Measurements from ENCODE around the gene EPB41L3.

Gene EPB41L3

GRCh38 chr18:5568416-5568815 is 24.6 kb upstream of the EPB41L3 start:
- TF ChIP-seq FOXP2 (optimal IDR thresholded peaks at IDR 0.05; ENCODE audit: borderline replicate concordance, extremely low read depth, extremely low read length, insufficient read depth) = no peak
- no peak for TF ChIP-seq TAF1 (IDR thresholded peaks at IDR 0.05; ENCODE audit: borderline replicate concordance, insufficient read depth, low read length)
- TF ChIP-seq POLR2AphosphoS5 (IDR thresholded peaks at IDR 0.05; ENCODE audit: low read depth, low read length) = no peak

- TF ChIP-seq FOXP2 (optimal IDR thresholded peaks at IDR 0.05; ENCODE audit: borderline replicate concordance, extremely low read depth, extremely low read length, insufficient read depth) (no peak), POLR2AphosphoS5 (IDR thresholded peaks at IDR 0.05; ENCODE audit: low read depth, low read length) (no peak), SIN3A (IDR thresholded peaks at IDR 0.05; ENCODE audit: borderline replicate concordance, insufficient read depth, low read length) (no peak), REST (IDR thresholded peaks at IDR 0.05; ENCODE audit: insufficient read depth in 1 of 2, low read depth in 2 of 2, low read length in 2 of 2) (no peak), TAF1 (IDR thresholded peaks at IDR 0.05; ENCODE audit: borderline replicate concordance, insufficient read depth, low read length) (no peak)
Measured at GRCh38 chr18:5558851-5559250, 15.1 kb upstream of the EPB41L3 start.

GRCh38 chr18:5556310-5556974 is 12.6 kb upstream of the EPB41L3 start:
- no peak for TF ChIP-seq REST (IDR thresholded peaks at IDR 0.05; ENCODE audit: insufficient read depth in 1 of 2, low read depth in 2 of 2, low read length in 2 of 2)
- no peak for TF ChIP-seq TAF1 (IDR thresholded peaks at IDR 0.05; ENCODE audit: borderline replicate concordance, insufficient read depth, low read length)
- no peak for TF ChIP-seq POLR2AphosphoS5 (IDR thresholded peaks at IDR 0.05; ENCODE audit: low read depth, low read length)
- no peak for TF ChIP-seq SIN3A (IDR thresholded peaks at IDR 0.05; ENCODE audit: borderline replicate concordance, insufficient read depth, low read length)
- TF ChIP-seq FOXP2 (optimal IDR thresholded peaks at IDR 0.05; ENCODE audit: borderline replicate concordance, extremely low read depth, extremely low read length, insufficient read depth) = no peak

GRCh38 chr18:5554629-5555028 is 10.8 kb upstream of the EPB41L3 start:
- no peak for TF ChIP-seq SIN3A (IDR thresholded peaks at IDR 0.05; ENCODE audit: borderline replicate concordance, insufficient read depth, low read length)
- no peak for TF ChIP-seq POLR2AphosphoS5 (IDR thresholded peaks at IDR 0.05; ENCODE audit: low read depth, low read length)

GRCh38 chr18:5546660-5547059 is 2.9 kb upstream of the EPB41L3 start:
- no peak for TF ChIP-seq REST (IDR thresholded peaks at IDR 0.05; ENCODE audit: insufficient read depth in 1 of 2, low read depth in 2 of 2, low read length in 2 of 2)
- no peak for TF ChIP-seq POLR2AphosphoS5 (IDR thresholded peaks at IDR 0.05; ENCODE audit: low read depth, low read length)
- TF ChIP-seq SIN3A (IDR thresholded peaks at IDR 0.05; ENCODE audit: borderline replicate concordance, insufficient read depth, low read length) = no peak
- no peak for TF ChIP-seq TAF1 (IDR thresholded peaks at IDR 0.05; ENCODE audit: borderline replicate concordance, insufficient read depth, low read length)
- TF ChIP-seq FOXP2 (optimal IDR thresholded peaks at IDR 0.05; ENCODE audit: borderline replicate concordance, extremely low read depth, extremely low read length, insufficient read depth) = no peak

- TF ChIP-seq TAF1 (IDR thresholded peaks at IDR 0.05; ENCODE audit: borderline replicate concordance, insufficient read depth, low read length) = no peak
- TF ChIP-seq SIN3A (IDR thresholded peaks at IDR 0.05; ENCODE audit: borderline replicate concordance, insufficient read depth, low read length) = no peak
- no peak for TF ChIP-seq POLR2AphosphoS5 (IDR thresholded peaks at IDR 0.05; ENCODE audit: low read depth, low read length)
- TF ChIP-seq REST (IDR thresholded peaks at IDR 0.05; ENCODE audit: insufficient read depth in 1 of 2, low read depth in 2 of 2, low read length in 2 of 2) = no peak
- no peak for TF ChIP-seq FOXP2 (optimal IDR thresholded peaks at IDR 0.05; ENCODE audit: borderline replicate concordance, extremely low read depth, extremely low read length, insufficient read depth)
Measured at GRCh38 chr18:5543036-5543680, 639 bp downstream of the EPB41L3 start.

Measured in PFSK-1 (cell line).